HG02763 (cell line): Measurements from ENCODE around the gene CDK2AP2.

ENCODE experiments used
- ATAC-seq: cut with Tn5 transposase; IDR thresholded peaks from one replicate; pipeline ENCODE4 v1.9.1; 2021; ENCODE audit warnings: mild to moderate bottlenecking, moderate library complexity; ENCODE audit not compliant: unreplicated experiment

Gene CDK2AP2

DNA sequence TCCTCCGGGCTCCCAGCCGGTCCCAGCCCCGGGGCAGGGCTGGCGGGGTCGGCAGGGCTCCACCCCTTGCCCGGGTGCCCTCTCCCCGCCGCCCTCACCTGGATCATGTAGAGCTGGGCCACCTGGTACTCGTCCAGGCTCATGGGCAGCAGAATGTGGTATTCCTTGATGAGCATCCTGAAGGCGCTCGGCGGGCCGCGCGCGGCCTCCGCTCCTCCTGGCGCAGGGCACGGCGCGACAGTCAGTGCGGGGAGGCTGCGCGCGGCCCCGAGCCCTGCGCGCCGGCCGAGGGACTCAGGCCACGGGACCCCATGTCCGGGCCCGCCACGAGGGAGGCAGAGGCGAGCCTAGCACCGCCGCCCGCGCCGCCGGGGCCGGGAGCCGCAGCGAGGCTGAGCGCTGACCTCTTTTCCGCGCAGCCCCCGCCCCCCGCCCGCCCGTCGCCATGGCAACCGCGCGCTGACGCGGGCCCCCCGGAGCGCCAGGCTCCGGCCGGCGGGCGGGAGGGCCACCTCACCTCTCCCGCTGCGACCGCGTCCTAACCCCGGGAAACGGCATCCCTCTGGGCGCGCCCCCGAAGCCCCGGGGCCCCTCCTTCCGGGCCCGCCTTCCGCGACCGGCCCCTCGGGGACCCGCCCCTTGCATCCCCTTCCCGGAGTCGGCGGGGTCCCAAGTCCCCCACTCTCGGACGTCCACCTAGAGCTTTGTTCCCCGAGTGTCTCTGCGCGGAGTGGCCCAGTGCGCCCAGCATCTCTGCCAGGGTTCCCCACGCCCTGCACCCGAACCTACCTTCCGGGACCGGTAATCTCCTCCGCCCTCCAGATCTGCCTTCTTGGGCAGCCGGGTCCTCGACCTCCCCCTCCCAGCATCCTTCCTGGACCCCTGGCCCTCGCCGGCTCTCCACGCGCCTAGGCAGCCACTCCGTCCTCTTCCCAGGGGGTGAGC, 3.7 kb downstream of the CDK2AP2 start:
- ATAC-seq, result no peak

DNA sequence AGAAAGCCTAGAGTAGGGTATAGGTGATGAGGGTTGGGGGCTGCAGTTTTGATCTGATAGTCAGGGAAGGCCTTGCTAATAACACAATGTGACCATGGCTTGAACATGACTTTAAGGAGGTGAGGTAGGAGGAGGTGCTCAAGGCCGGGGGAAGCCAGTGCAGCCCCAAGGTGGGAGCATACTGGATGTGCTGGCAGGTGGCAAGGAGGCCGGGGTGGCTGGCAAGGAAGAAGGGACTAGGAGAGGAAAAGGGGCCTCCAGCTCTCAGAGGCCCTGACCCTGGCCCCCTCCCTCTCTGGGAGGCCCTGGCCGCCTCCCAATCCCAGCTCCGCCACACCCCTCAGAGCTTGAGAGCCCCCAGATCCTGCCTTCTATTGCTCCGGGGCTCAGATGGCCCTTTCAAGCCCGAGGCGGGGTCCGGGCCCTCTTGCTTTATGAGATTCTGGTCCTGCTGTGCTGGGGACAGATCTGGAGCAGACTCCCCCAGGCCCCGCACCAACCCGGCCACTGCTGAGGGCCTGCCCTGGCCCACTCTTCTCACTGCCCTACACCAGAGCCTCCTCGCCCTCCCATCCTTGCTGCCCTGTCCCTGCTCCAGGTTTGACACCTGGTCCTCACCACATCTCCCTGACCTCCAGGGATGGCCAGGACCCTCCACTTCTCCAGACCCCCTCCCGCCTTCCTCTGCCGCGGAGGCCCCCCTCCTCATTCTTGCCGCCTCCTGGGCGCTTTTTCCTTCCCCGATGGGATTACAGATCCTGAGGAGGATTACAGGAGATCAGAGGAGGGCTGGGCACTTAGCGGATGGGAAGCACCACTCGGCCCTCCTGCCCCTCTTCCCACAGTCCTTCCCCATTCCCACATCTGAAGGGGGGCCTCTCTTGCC, 4.6 kb downstream of the CDK2AP2 start:
- ATAC-seq, result no peak

DNA sequence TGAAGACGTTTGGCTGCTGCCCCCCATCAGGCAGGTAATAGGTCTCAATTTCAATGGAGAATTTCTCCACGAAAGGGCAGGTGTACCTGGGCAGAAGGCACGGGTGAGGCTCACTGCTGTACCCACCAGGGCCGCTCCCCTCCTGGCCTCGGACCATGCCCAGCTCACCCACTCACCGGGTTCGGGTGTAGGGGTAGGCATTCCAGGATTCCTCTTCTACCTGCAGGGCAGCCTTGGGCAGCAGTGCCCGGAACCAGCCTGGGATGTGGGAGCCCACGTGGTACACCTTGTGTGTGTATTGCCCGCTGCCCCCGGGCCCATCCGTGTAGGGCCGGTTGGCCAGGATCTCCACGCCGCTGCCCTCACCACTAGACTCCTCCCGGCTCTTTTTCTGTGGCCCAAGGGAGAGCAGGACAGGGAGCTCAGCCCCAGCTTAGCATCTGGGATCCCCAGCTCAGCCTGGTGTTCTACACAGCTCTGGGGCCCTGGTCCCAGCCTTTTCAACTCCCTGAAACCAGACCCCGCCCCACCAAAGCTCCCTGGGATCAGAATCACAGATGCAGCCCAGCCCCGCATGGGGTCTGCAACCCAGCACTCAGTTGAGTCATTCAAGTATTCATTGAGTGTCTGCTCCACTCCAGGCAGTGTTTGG, 5.5 kb downstream of the CDK2AP2 start:
- no peak for ATAC-seq

DNA sequence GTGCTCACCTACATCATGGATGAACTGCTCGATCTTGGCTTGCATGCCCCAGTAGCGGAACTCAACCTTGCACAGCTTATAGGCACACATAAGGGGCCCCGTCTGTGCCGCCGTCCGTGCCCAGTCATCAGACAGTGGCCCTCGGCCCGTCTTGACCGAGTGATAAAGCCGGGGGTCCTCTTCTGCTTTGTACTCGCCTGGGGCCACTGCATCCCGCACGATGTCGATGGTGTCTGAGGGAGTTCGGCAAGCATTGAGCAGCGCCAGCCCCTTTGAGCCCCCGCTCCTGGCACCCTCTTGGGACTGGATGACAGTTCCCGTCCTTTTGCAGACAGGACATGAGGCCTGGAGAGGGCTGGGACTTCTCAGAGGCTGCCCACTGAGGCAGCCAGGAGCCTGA, 6.1 kb downstream of the CDK2AP2 start:
- no peak for ATAC-seq

DNA sequence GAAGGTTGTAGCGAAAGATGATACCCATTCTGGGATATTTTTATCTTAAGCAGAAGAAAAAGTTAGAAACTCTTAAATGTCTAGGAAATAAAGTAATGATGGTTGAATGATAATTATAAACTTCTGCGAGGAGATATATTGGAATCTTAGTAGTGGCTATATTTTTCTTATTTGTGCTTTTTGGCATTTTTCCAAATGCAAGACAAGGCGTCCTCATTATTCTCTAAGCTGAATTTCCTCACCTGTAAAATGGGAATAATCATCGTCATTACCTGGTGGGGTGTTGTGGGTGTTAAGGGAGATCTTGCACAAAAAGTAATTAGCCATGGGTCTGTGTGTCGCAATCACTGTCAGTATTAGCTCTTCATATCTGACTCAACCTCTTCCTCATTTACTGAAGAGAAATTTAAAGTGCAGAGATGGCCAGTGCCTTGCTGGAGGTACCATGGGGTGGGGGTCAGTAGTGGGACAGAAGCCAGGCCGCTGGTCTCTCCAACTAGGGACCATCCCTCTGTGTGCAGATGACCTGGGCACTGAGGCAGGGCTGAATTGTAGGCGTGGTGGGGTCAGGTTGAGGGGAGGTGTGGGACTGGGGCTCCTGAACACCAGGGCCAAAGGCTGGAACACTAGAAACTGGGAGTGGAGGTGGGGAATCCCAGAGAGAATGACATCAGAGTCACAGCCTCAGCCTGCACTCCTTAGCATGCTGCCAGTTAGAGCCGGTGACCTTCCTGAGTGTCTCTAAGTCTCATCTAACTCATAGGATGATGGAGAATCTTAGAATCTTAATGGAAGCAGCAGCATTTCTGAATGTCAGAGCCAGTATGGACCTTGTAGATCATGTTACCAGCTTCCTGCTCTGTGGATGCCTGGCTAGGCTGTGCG, 6.9 kb downstream of the CDK2AP2 start:
- ATAC-seq, result no peak

DNA sequence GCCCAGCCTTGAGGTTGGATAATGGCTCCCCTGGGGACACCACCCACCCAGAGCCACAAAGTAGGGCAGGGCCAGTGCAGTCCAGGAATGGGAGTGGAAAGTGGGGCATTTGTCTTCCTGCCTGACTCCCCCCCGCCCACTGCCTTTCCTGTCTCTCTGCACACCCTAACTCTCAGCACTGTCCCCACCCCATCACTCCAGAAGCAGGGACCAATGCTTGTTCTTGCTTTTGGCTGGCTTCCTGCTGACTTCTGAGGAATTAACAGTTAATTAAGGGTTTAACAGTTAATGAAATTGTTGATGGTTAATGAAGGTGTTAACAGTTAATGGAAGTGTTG, 7.5 kb downstream of the CDK2AP2 start:
- ATAC-seq, result no peak

DNA sequence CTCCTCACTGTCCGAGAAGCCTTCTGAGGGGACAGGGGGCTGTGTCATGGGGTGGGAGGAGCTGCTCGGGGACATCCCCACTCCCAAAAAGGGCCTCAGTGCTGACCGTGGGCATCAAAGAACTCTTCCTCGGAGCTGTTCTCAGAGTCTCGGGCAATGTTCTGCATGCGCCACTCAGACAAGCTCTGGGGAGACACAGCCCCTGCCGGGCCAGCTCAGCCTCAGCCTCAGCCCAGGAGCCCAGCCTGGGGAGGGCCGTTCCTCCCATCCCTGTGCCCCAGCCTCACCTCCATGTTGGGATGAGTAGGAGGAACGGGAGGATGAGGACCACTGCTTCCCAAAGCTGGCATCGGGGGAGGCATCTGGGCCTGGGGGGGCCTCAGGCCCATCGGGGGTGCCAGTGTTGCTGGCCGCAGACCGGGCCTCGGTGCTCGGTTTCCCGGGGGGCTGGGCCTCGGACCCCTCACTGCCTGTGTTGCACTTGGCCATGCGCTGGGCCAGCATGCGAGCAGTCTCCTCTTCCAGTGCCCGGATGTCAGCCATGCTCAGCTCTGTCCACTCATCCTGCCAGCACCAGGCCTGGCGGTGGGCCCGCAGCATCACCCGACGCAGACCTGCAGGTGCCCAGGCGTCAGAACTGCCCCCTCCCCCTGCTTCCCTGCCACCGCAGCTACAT, 8.0 kb downstream of the CDK2AP2 start:
- no peak for ATAC-seq

DNA sequence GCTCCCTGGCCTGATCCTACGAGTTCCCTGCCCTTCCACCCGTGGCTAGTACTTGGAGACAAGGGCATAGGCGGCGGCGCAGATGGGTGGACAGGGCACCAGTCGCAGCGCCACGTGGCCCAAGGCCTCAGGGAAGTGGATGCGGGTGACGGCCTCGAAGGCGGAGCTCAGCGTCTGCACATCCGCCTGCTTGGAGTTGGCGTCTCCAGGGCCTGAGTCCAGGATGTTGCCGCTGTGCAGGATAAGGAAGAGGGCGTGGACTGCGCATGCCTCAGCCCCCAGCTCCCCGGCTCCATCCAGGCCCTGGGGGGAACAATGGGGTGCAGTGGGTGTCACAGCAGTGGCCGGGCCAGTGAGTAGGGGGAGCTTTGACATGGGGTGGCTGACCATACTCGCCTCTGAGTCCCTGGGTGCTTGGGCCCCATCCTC, 9.4 kb downstream of the CDK2AP2 start:
- no peak for ATAC-seq

DNA sequence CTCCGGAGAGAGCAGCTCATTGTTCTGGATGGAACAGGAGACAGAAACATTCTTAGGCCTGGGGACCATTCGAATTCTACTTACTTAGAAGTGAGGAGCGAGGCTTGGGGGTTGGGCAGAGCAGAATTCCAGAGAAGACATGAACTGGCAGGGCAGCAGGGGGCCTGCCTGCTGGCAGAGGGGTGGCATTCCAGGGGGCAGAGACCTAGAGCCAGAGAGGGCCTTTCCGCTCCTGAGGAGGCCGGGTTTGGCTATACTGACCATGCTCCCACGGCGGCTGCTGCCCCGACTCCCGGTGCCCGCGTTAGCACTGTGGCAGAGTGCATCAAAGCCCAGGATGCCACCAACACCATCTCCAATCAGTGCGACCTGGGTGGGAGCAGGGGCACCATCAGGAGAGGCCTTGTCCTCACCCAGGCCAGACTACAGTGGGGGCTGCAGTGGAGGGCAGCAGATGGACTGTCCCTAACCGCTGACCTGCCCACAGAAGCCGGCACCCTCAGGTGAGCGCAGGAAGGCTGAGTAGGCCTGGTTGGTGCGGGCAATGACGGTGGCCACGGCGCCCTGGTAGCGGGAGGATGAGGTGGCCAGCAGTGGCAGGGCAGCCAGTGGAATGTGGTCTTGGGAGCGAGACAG, 10.2 kb downstream of the CDK2AP2 start:
- ATAC-seq, result no peak

DNA sequence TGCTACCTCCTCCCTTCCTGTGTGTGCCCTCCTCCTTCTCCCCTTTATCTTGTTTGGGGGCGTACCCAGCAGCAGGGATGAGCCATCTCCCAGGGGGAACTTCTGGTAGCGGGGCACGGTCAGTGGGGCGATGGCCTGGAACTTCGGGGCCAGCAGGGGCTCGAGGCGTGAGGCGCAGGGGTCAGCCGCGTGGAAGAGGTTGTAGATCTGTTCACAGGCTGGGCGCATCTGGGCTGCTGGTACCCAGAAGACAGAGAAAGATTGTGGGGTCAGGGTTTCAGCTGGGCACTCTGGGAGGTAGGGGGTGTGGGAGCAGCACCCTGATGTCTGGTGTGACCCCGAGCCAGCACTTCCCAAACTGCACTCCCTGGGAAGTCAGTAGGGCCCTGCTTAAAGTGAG, 11.8 kb downstream of the CDK2AP2 start:
- no peak for ATAC-seq

DNA sequence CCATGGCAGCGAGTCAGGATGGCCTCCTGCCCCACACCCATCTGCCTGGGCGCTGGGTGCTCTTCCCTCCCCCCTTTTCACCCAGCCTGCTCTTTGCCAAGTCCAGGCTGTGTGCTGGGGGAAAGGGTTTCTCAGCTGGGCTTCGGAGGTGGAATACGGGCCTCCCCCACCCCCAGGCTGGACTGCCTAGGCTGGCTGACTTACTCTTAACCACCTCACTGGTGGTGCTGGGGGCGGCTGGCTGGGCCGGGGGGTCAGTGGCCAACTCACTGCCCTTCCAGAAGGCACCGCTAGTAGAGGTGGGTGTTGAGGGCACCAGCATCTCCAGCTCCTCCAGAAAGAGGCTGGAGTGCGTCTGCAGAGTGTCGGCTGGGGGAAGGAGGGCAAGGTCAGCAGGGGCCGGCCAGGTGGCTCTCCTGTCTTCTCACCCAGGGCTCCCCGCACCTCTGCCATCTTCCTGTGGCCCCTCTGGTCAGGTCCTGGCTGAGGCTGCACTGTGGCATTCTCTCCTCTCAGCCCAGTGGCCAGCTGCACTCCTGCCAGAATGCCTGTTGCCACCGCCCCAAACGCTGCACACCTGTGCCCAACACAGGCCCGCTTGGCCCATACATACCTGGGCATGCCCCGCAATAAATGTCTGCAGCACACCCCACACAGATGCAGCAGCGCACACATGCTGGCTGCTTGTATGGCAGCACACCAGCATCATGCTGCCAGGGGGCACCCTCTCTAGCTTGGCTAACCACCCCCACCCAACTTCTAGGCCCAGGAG, 12.5 kb downstream of the CDK2AP2 start:
- ATAC-seq, result no peak

DNA sequence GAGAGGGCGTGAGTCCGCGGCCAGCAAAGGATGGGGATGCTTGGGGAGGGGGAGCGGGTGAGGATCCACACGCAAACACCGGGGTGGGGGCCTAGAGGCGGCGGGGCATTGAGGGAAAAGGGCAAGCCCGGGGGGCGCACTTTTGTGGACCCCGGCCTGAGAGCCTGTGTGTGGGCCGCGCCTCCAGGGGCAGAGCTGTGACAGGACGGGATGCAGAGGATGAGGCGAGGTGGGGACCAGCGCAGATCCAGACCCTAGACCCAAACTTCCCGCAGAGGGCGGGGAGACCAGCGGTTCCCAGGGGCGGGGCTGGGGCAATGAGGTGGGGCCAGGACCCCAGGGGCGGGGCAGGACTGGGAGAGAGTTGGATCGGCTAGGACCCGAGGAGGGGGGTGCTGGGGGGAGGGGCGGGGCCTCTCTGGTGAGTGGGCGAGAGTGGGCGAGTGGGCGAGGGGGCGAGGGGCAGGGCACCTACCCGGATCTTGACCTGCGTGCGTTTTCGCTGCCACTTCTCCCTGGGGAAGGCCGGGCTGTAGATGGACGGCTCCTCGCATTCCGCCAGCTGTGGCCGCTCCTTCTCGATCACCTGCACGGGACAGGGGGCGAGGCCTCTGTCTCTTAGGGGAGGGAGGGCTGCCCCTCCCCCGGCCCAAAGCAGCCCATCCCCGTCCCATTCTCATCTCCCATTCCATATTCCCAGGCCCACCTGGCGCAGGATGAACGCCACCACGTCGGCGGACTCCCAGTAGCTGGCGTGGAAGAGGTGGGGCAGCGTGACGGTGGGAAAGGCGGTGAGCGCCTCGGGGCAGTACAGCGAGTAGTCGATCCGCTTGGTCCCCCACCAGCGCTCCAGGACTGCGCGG, 13.4 kb downstream of the CDK2AP2 start:
- no peak for ATAC-seq

DNA sequence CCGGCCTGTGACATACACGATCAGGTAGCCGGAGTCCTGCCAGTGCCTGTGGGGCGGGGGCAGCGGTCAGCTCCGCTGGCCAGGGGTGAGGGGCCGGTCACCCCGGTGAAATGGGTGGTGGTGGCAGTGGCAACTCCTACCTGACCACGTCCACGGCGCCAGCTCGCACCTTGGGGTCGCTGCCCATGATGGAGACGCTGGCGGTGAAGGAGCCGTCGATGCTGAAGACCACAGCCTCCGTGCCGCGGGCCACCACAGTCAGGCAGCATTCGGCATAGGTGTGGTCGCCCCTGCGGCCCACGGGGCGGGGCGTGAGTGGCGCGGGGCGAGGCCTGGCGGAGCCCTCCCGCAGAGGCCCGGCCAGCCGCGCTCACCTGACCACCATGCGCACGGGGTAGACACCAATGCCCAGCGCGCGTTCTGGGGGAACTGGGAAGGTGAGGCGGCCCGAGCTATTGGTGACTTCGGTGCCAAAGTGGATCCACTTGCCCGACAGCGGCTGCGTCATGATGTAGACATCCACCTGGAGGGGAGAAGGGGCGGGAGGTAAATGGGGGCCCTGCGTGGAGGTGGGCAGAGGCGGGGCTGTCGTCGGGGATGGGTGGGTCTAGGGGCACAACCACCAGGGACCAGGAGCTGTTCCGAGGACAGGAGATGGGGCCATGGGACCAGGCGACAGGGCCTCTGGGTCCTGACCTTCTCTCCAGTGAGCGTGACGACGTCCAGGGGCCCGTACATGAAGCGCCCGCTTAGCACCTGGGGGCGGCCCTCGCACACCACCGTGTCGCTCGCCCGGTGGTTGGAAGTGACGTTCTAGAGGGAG, 14.2 kb downstream of the CDK2AP2 start:
- ATAC-seq, result no peak

DNA sequence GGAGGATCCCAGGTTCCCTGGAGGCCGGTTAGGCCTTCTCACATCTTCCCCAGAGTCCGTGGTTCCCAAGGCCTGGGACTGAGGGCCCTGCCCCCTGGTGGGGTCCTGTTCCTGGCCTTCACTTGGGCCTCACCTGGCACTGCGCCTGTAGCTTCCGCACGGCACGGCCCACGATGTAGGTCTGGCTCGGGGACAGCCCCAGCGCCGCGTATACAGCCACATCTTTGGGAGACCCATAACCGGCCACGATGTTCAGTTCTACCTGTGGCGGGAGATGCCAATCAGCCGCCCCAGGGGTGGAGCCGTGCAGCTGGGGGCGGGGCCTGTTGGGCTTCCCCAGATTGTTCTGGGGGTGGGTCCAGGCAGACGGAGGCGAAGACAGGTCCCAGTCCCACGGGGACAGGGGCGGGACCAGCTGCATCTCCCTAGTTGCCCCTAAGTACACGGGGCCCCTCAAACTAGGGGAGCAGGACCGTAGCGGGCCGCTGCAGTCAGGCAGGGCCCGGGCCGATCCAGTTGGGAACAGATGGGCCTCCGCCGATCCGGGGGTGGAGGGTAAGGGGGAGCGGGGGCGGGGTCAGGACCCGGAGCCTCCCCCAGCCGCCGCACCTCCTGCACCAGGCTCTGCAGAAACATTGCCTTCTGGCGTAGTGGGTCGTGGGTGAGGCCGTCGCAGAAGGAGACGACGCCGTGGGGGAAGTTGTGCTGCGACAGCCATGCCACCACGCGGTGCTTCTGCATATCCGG, 15.0 kb downstream of the CDK2AP2 start:
- no peak for ATAC-seq

DNA sequence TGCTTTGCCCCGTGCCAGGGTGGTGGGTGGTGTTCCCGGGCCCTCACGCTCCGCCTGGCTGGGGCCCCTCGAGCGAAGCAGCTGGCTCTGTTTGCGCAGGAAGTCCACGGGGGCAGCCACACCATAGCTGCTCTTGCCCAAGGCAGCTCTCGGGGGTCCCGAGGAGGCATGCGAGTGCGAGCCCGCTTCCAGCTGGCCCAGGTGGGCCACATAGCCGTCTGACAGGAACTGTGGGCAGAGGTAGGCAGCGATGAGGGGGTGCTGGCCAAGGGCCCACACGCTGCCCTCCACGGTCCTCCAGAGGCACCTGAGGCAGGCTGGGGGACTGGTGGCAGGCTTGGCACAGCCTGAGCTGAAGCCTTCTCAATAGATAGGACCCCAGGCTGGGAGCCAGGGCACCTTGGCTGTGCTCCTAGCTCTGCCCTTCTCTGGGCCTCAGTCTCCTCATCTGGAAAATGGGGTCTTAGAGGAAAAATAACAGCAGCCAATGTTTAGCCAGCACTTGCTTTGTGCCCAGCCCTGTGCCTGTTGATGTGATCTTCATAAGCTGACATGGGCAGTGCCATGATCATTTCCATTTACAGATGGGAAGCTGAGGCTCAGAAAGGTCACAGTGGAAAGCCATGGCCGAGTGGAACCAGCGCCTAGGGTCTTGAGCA, 15.8 kb downstream of the CDK2AP2 start:
- no peak for ATAC-seq
